Dedifferentiated amniotic fluid mesenchymal stem cell (primary cell): Measurements from ENCODE around the gene MRPS27.
A peak's percentile ranks its signal among the peaks of the same experiment; 100 is the strongest.
"Not testable (repeated sequence)": the region's sequence is repeated elsewhere in the genome, so short reads cannot be mapped to it uniquely, and the experiment has no call there.

Source experiments
- DNase-seq: peaks from one replicate; pipeline ENCODE4 v3.0.0-alpha.2; 2016; ENCODE audit errors: extremely low spot score

MRPS27 gene

GRCh38 chr5:72325566-72326305 lies 5.7 kb upstream of the MRPS27 start:
- DNase-seq, result peak; percentile 43

- DNase-seq, result no peak
Observed at GRCh38 chr5:72324189-72324825, 4.3 kb upstream of the MRPS27 start.

- DNase-seq, result not testable (repeated sequence)
Observed at GRCh38 chr5:72319435-72319975, 535 bp downstream of the MRPS27 start.

- DNase-seq, result peak; percentile 31
Observed at GRCh38 chr5:72314571-72315172, 5.4 kb downstream of the MRPS27 start.

GRCh38 chr5:72313141-72313540 lies 6.9 kb downstream of the MRPS27 start:
- DNase-seq, result no peak

GRCh38 chr5:72308853-72309191 lies 11.2 kb downstream of the MRPS27 start:
- no peak for DNase-seq

- DNase-seq, result peak; percentile 97
Observed at GRCh38 chr5:72307968-72308852, 11.8 kb downstream of the MRPS27 start.

GRCh38 chr5:72307573-72307967 lies 12.5 kb downstream of the MRPS27 start:
- DNase-seq, result no peak

GRCh38 chr5:72305194-72306142 lies 14.6 kb downstream of the MRPS27 start:
- DNase-seq, result no peak

- DNase-seq, result no peak
Observed at GRCh38 chr5:72302171-72302570, 17.9 kb downstream of the MRPS27 start.

GRCh38 chr5:72301557-72301956 lies 18.5 kb downstream of the MRPS27 start:
- DNase-seq, result no peak

- DNase-seq, result no peak
Observed at GRCh38 chr5:72300590-72301339, 19.3 kb downstream of the MRPS27 start.

- DNase-seq, result no peak
Observed at GRCh38 chr5:72298711-72299110, 21.3 kb downstream of the MRPS27 start.

- DNase-seq, result not testable (repeated sequence)
Observed at GRCh38 chr5:72298136-72298535, 21.9 kb downstream of the MRPS27 start.

GRCh38 chr5:72296256-72296655 lies 23.8 kb downstream of the MRPS27 start:
- no peak for DNase-seq

- no peak for DNase-seq
Observed at GRCh38 chr5:72295539-72295938, 24.5 kb downstream of the MRPS27 start.

GRCh38 chr5:72294473-72294872 lies 25.6 kb downstream of the MRPS27 start:
- no peak for DNase-seq

GRCh38 chr5:72293495-72294055 lies 26.5 kb downstream of the MRPS27 start:
- no peak for DNase-seq

- no peak for DNase-seq
Observed at GRCh38 chr5:72292411-72292810, 27.6 kb downstream of the MRPS27 start.

- no peak for DNase-seq
Observed at GRCh38 chr5:72291601-72292000, 28.4 kb downstream of the MRPS27 start.
